Stimulated activated CD8-positive, alpha-beta memory T cell treated with anti-CD3 and anti-CD28 coated beads, Interleukin-7, amount 100 ng/mL, for 4 hours (primary cell): Measurements from ENCODE around the gene TOX2.
A peak's percentile ranks its signal among the peaks of the same experiment; 100 is the strongest.

Source experiments
- DNase-seq, 2 donors: peaks; one replicate each; pipeline ENCODE4 v3.0.0-alpha.2; 2020; ENCODE audit warnings: low read depth in 2 of 2

TOX2 gene

DNA sequence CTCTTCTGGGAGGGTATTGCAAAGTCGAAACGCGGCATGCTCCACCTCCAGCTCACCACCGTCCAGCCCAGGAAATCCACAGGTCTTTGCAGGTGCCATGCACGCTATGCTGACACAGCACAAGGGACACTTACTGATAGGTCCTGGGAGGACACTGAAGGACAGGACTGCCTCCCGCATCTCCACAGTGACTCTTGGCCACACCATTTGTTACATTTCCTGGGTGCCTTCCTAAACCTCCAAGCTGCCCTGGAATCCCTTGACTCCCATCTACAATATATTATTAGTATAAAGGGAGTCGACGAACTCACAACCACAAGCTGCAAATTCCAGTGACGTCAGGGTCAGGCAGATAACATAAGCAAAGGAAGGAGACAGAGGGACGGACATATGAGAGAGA lies 165.4 kb downstream of the TOX2 start:
- no peak for DNase-seq

- peak; percentile 49 to 71 for DNase-seq
Observed at GRCh38 chr20:44080646-44081267, 166.1 kb downstream of the TOX2 start.

DNA sequence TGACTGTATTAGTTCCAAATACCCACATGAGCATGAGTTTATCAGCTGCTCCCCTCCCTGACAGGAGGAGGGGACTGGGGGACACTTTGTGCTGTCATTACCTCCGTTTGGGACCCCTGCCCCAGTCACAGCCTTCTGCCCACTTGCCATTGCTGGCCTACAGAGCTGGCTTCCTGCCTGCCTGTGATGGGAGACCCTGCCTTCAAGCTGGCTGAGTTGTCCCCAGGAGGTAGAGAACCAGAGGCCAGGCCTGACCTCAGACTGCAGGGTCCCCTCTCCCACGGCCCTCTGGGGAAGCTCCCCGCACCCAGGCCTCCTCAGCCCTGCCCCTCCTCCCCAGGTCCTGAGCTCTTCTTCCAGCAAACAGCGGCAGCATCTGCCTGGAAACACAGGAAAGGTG lies 166.8 kb downstream of the TOX2 start:
- no peak for DNase-seq

- no peak for DNase-seq
Observed at GRCh38 chr20:44081888-44082287, 167.2 kb downstream of the TOX2 start.

GRCh38 chr20:44083220-44083933 lies 168.7 kb downstream of the TOX2 start:
- no peak for DNase-seq

DNA sequence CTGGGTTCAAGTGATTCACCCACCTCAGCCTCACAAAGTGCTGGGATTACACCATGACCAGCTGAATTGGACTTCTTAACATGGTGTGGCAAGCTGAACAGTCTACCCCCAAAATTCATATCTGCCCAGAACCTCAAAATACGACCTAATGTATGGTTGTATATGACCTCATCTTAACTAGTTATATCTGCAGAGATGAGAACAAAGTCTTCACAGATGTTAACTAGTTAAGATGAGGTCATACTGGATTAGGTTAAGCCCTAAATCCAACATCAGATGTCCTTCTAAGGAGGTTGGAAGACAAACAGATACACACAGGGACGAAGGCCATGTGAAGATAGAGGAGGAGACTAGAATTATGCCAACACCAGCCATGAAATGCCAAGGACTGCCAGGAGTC lies 169.8 kb downstream of the TOX2 start:
- DNase-seq, result no peak

DNA sequence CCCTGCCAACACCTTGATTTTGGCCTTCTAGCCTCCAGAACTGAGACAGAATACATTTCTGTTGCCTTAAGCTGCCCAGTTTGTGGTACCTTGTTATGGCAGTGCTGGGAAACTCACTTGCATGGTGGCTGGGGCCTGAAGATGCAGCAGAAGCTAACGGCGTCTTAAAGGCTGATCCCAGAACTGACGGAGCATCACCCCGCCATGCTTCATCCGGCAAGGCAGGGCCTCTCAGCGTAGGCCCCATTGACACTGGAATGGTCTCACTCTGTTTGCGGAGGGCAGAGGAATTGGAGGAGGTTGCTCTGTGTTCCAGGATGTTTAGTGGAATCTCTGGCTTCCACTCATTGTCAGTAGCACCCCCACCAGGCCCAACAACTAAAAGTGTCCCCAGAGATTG lies 170.2 kb downstream of the TOX2 start:
- no peak for DNase-seq

DNA sequence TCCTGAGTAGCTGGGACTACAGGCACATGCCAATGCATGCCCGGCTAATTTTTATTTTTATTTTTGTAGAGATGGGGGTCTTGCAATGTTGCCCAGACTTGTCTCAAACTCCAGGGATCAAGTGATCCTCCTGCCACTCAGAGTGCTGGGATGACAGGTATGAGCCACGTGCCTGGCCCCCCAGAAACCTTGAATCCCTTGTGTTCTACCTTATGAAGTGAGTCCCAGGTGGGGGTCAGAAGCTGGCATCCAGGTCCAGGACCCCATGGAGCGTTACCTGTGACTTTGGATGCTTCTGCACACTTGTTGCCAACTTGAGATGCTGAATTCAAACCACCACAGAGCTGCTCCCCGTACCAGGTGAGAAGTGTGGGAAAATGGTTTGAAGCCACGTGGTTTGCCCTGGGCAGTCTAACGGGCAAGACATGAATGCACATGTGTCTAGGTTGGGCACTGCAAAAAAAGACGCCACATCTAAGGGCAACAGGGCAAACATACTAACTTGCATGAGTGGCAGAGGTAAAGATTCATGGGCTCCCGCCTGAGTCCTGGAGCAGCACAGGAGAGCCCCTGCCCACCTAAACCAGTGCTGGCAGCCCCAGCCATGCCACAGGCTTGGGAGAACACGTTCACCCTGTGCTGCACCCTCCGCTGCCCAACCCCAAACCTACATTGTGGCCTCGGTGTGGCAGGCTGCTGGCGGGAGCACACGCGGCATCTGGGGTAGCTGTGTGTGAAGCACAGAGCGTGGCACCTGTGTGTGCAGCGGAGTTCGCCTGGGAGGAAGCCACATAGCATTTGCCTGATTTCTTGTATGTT lies 171.2 kb downstream of the TOX2 start:
- no peak for DNase-seq

- DNase-seq, result no peak
Observed at GRCh38 chr20:44087051-44087856, 172.6 kb downstream of the TOX2 start.

- no peak for DNase-seq
Observed at GRCh38 chr20:44087857-44088120, 173.1 kb downstream of the TOX2 start.

DNA sequence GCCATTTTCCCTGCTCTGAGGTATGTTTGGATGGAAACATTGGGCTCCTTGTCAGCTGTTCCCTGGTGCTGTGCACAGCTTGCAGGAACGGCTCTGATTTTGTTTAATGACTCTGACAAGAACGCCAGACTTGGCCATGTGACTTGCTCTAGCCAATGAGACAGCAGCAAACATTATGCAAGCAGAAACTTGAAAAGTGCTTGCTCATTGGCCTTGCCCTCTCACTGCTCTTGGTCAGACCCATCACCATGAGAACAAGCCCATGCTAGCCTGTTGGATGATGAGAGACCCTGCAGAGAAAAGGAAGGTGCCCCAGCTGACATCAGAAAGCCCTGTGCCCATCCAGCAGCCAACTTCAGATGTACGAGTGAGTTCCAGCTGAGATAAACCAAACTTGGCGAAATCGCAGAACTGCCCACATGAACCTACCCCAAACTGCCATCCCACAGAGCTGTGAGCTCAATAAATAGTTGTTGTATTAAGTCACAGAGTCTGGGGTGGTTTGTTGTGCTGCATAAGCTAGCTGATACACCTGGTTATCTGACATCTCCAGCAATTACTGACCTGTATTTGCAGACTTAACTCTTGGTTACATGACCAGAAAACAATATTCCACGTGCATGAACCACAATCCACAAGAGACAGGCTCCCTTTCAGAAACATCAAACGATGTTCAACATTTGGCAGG lies 175.5 kb downstream of the TOX2 start:
- no peak for DNase-seq

GRCh38 chr20:44091026-44091425 lies 176.4 kb downstream of the TOX2 start:
- DNase-seq, result no peak

DNA sequence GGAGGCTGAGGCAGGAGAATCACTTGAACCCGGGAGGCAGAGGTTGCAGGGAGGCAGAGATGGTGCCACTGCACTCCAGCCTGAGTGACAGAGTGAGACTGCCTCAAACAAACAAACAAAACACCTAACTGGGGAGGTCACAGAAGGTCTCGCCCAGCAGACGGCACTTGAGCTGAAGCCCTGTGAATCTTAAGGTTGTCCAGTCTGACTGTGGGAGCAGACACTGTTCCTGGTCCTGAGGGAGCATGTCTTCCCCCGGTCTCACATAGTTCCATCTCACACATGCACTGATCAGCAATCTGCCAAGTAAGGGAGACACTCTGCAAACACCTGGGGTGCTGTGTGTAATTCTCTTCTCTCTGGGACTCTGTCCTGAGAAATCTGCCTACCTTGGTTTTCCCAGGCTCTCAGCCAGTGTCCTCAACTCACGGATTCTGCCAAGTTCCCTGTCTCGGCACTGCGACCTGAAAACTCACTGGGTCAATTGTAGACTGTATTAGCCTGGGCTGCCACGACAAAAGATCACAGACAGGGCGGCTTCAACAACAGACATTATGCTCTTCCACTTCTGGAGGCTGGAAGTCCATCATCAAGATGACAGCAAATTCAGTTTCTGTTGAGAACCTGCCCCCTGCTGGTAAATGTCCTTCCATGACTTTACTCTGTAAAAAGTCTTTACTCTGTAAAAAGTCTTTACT lies 178.0 kb downstream of the TOX2 start:
- DNase-seq, result no peak

- no peak for DNase-seq
Observed at GRCh38 chr20:44093249-44093582, 178.6 kb downstream of the TOX2 start.

DNA sequence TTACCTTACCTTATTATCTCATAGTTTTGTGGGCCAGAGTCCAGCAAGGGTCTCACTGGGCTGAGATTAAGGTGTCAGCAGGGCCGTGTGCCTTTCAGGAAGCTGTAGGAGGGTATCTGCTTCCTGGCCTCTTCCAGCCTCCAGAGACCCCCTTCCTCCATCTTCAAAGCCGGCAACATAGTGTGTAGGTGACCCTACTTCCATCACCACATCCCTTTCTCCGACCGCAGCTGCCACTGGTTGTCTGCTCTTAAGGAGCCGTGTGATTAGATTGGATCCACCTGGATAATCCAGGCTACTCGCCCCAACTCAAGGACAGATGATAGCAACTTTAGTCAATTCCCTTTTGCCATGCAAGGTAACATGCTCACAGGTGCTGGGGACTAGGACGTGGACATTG lies 181.2 kb downstream of the TOX2 start:
- no peak for DNase-seq

DNA sequence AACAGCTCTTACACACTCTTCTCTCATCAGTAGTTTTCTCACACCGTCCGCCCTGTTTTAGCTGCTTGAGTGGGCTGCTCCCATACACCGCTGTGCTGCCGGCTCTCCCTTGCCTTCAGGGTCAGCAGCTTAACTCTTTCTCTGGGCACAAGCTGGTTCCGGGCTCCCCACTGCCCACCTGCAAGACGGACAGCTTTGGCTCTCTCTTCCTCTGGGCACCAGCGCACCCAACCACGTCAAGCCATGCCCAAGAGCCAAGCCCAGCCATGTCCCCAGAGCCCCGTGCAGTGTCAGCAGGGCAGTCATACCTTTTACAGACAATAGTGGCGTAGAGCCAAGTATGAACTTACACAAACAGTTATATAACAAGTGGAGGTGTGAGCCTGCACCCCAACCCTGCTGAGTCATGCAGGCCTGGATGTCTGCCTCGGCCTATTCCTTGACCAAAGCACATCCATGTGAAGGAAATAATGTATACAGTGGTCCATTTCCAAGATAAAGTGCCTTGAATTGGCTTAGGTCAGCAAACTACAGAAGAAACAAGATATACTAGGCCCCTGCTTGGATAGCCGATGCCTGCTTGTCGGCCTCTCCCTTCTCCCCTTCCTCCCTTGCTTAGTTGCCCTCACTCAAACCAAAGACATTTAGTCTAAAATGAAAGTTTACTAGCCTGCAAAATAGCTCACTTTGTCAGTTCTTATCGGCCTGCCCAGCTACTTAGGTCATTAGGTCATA lies 183.0 kb downstream of the TOX2 start:
- DNase-seq, result no peak

- no peak for DNase-seq
Observed at GRCh38 chr20:44098256-44098630, 183.6 kb downstream of the TOX2 start.

DNA sequence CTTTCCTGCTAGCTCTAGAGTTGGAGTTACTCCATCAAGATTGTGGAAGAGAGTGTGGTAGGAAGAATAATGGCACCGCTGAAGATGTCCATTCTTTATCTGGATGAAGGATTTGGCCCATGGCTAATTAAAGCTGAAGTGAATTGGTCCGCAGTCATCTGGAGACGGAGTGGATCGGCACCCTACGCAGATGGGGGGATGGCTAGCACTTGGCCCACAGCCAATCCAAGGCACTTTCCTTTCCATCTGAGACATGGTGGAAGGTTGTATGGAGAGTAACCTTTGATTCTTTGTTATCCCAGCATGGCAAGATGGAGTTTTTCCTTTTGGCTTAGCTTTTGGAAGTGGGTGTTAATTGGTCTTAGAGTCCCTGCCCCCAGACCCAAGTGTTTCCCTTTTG lies 184.0 kb downstream of the TOX2 start:
- no peak for DNase-seq

DNA sequence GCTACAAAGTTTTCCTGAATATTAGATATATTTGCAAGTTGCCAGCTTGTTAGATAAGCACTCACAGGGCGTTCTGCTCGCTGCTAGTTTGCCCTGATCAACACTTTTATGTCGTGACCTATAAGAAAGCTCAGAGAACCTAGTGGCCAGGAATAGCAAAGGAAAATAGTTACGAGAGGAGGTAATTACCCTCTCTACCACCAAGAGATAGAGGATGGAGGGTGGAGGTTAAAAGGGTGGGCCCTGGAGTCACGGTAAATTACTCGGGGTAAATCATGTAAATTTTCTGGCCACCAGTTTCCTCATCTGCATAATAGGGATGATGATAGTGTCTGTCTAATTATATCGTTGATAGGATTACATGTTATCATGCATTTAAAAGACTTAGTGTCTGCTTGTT lies 185.2 kb downstream of the TOX2 start:
- DNase-seq, result no peak

DNA sequence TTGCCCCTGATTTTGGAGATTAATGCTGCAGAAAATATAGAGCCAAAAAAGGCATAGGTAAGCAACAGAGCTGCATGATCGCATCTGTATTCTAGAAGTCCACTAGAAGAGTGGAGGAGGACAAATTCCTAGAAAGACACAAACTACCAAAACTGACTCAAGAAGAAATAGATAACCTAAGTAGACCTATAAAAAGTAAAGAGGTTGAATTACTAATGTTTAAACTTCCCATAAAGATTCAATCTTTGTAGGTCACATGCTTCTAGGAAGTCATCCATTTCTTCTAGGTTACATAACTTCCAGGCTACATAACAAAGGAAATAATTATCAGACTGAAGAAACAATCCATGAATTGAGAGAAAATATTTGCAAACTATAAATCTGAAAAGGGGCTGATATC lies 187.9 kb downstream of the TOX2 start:
- DNase-seq, result no peak
